ENCODE data around the gene TMEM82. TPM values are rescaled to one million over a fixed set of nuclear protein-coding genes. Genes with fewer than 3 reads are reported as not detected.

Gene TMEM82
- total RNA-seq, 1 donor from 2014 or later = not detected

DNA sequence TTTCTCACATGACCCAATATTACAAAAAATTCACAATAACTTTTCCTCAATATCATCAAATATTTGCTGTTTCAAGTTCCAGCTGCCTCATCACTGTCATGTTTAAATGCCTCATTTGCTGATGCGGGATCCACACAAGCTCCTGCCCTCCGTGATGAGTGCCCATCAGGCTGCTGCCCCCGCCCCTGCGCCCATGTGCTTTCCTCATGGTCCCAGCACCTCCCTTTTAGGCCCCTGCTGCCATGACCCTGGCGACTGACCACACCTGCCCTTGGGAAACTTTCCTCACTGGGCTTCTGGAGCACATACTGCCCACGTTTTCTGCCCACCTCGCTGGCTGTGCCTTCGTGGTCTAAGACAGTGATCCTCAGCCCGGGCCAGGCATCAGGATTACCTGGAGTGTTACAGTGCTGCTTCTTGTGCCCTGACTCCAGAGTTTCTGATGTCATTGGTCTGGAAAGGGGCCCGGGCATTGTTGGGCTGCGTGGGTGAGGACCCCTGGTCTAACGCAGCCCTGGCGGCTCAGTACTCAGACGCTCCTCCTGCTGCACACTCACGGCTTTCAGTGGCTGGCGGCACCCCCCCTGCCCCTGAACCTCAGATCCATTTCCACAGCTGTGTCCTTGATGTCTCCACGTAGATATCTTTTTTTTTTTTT is 37.6 kb upstream of the TMEM82 start:
- H3K27me3 ChIP-seq (ENCODE audit: control insufficient read depth in 3 of 3, insufficient read depth in 3 of 3, low read length in 3 of 3) = no peaks in the 10 kb centered on the region
- no peaks in the 10 kb centered on the region for H3K9me3 ChIP-seq (ENCODE audit: control insufficient read depth in 3 of 3, low read length in 3 of 3)
- peak overlapping the region in 1 of 3 donors; percentile 28 for H3K9ac ChIP-seq (ENCODE audit: low read depth in 1 of 3, low read length in 3 of 3)
- no peak overlapping the region for H3K4me3 ChIP-seq (ENCODE audit: low read length in 3 of 3)
- peaks cover 56 to 83% (median 64%) of the 10 kb centered on the region in 3 donors for H3K4me1 ChIP-seq (ENCODE audit: control insufficient read depth in 3 of 3, insufficient read depth in 3 of 3, low read length in 3 of 3)
- peaks cover 0 to 6% (median 4%) of the 10 kb centered on the region in 3 donors for H3K36me3 ChIP-seq (ENCODE audit: control insufficient read depth in 3 of 3, insufficient read depth in 3 of 3, low read length in 3 of 3)
- peak overlapping the region; percentile 89 for H3K27ac ChIP-seq (ENCODE audit: low read depth, low read length)

DNA sequence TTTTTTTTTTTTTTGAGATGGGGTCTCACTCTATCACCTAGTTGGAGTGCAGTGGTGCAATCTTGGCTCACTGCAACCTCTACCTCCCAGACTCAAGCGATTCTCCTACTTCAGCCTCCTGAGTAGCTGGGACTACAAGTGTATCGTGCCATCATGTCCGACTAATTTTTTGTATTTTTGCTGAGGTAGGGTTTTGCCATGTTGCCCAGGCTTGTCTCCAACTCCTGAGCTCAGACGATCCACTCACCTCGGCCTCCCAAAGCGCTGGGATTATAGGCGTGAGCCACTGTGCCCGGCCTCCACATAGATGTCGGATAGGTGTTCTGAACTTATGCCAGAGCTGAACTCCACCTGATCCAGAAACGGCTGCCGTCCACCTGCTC is 37.1 kb upstream of the TMEM82 start:
- H3K27ac ChIP-seq (ENCODE audit: low read depth, low read length) = peak overlapping the region; percentile 89
- H3K9ac ChIP-seq (ENCODE audit: low read depth in 1 of 3, low read length in 3 of 3) = peak overlapping the region in 1 of 3 donors; percentile 25
- peaks cover 52 to 79% (median 63%) of the 10 kb centered on the region in 3 donors for H3K4me1 ChIP-seq (ENCODE audit: control insufficient read depth in 3 of 3, insufficient read depth in 3 of 3, low read length in 3 of 3)

DNA sequence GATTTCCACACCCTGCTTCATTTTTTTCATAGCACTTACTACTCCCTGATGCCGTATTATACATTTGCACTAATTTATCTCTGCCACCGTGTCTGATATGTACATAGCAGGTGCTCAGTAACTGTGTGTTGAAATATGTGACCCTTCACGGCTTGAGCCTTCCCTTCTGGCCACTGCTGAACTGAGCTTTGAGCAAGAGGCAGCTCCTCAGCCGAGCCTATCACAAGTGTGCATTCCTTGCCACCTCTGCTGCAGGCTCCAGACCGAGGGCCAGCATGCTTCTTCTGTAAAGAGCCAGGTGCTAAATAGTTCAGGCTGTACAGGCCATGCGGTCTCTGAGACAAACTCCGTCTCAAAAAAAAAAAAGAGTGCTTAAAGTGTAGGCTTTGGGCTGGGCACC is 35.5 kb upstream of the TMEM82 start:
- Histone ChIP-seq H3K36me3 (ENCODE audit: control insufficient read depth in 3 of 3, insufficient read depth in 3 of 3, low read length in 3 of 3) (peaks cover 0 to 6% (median 4%) of the 10 kb centered on the region in 3 donors), H3K27ac (ENCODE audit: low read depth, low read length) (peak overlapping the region; percentile 87)

More for the DNA sequence above, 37.1 kb upstream of the TMEM82 start:
- H3K4me3 ChIP-seq (ENCODE audit: low read length in 3 of 3) = no peak overlapping the region
- no peaks in the 10 kb centered on the region for H3K9me3 ChIP-seq (ENCODE audit: control insufficient read depth in 3 of 3, low read length in 3 of 3)
- H3K27me3 ChIP-seq (ENCODE audit: control insufficient read depth in 3 of 3, insufficient read depth in 3 of 3, low read length in 3 of 3) = no peaks in the 10 kb centered on the region
- peaks cover 0 to 6% (median 4%) of the 10 kb centered on the region in 3 donors for H3K36me3 ChIP-seq (ENCODE audit: control insufficient read depth in 3 of 3, insufficient read depth in 3 of 3, low read length in 3 of 3)

DNA sequence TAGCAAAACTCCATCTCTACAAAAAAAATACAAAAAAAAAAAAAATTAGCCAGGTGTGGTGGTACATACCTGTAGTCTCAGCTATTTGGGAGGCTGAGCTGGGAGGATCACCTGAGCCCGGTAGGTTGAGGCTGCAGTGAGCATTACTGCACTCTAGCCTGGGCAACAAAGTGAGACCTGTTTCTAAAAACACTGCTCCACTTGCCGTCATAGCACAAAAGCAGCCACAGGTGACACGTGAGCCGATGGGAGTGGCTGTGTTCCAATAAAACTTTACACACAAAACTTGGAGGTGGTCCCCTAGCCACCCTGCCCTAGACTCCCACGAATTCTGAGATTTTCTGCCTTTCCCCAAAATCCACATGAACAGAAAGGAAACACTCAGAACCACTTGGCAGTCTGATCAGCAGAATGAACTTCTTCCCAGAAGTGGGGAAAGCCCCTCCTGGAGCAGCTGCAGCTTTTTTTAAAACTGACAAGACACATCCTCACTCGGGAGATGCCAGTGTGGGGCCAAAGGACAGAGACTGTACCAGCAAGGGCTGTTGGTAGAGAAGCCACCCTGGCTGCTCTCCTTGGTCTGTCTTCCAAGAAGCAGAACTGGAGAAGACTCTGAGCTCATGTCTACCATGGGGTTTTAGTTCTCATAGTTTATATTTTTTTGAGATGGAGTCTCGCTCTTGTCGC is 34.9 kb upstream of the TMEM82 start:
- Histone ChIP-seq H3K4me1 (ENCODE audit: control insufficient read depth in 3 of 3, insufficient read depth in 3 of 3, low read length in 3 of 3) (peaks cover 56 to 76% (median 57%) of the 10 kb centered on the region in 3 donors), H3K36me3 (ENCODE audit: control insufficient read depth in 3 of 3, insufficient read depth in 3 of 3, low read length in 3 of 3) (peaks cover 0 to 6% (median 0%) of the 10 kb centered on the region in 3 donors), H3K4me3 (ENCODE audit: low read length in 3 of 3) (peak overlapping the region in 1 of 3 donors; percentile 20), H3K9me3 (ENCODE audit: control insufficient read depth in 3 of 3, low read length in 3 of 3) (no peaks in the 10 kb centered on the region), H3K9ac (ENCODE audit: low read depth in 1 of 3, low read length in 3 of 3) (peak overlapping the region; percentile 41 to 75 (median 50)), H3K27me3 (ENCODE audit: control insufficient read depth in 3 of 3, insufficient read depth in 3 of 3, low read length in 3 of 3) (no peaks in the 10 kb centered on the region), H3K27ac (ENCODE audit: low read depth, low read length) (peak overlapping the region; percentile 87)

More for the DNA sequence above, 35.5 kb upstream of the TMEM82 start:
- Histone ChIP-seq H3K9me3 (ENCODE audit: control insufficient read depth in 3 of 3, low read length in 3 of 3) (no peaks in the 10 kb centered on the region), H3K4me3 (ENCODE audit: low read length in 3 of 3) (no peak overlapping the region), H3K9ac (ENCODE audit: low read depth in 1 of 3, low read length in 3 of 3) (peak overlapping the region in 1 of 3 donors; percentile 50), H3K27me3 (ENCODE audit: control insufficient read depth in 3 of 3, insufficient read depth in 3 of 3, low read length in 3 of 3) (no peaks in the 10 kb centered on the region), H3K4me1 (ENCODE audit: control insufficient read depth in 3 of 3, insufficient read depth in 3 of 3, low read length in 3 of 3) (peaks cover 53 to 78% (median 60%) of the 10 kb centered on the region in 3 donors)

DNA sequence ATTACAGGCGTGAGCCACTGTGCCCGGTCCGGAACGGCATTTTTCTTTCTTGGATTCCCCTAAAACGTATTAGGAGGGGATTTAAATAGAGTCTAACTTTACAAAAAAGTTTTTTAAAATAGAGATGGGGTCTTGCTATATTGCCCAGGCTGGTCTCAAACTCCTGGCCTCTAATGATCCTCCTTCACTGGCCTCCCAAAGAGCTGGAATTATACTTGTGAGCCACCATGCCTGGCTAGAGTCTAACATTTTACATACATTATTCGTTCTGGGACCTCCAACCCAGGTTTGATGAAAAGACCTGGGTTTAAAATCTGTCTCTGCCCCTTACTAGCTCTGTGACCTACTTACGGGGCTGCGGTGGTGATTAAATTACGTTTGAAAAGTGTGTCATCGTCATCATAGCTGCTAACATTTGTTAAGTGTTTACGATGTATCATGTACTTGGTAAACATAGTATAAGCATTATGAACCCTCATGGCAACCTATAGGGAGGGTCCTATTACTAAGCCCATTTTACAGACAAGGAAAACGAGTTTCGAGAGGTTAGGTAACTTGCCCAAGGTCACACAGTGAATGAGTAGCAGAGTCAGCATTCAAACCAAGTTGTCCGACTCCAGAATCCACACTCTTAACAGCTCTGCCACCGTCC is 33.7 kb upstream of the TMEM82 start:
- Histone ChIP-seq H3K27ac (ENCODE audit: low read depth, low read length) (peak overlapping the region; percentile 87), H3K4me1 (ENCODE audit: control insufficient read depth in 3 of 3, insufficient read depth in 3 of 3, low read length in 3 of 3) (peaks cover 48 to 74% (median 51%) of the 10 kb centered on the region in 3 donors), H3K9ac (ENCODE audit: low read depth in 1 of 3, low read length in 3 of 3) (peak overlapping the region in 1 of 3 donors; percentile 54), H3K27me3 (ENCODE audit: control insufficient read depth in 3 of 3, insufficient read depth in 3 of 3, low read length in 3 of 3) (no peaks in the 10 kb centered on the region), H3K36me3 (ENCODE audit: control insufficient read depth in 3 of 3, insufficient read depth in 3 of 3, low read length in 3 of 3) (peaks cover 0 to 6% (median 0%) of the 10 kb centered on the region in 3 donors), H3K4me3 (ENCODE audit: low read length in 3 of 3) (no peak overlapping the region), H3K9me3 (ENCODE audit: control insufficient read depth in 3 of 3, low read length in 3 of 3) (no peaks in the 10 kb centered on the region)

DNA sequence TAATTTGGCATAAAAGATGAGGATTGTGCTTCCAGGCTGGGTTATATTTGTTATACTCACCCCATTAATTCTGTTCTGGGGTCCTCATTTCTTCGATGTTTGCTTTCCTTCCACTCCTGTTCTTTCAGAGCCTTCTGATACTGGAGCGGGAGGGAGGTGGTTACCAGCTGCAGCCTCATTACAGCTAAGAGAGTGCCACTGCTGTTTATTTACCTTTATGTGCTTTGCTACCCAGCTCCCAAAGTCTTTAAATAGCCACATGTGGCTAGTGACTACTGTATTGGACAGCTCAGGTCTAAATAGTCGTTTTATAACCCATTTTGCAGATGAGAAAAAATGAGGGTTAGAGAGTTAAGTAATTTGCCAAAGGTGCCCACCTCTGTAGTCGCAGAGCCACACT is 33.1 kb upstream of the TMEM82 start:
- H3K27ac ChIP-seq (ENCODE audit: low read depth, low read length) = peak overlapping the region; percentile 87
- peak overlapping the region in 1 of 3 donors; percentile 54 for H3K9ac ChIP-seq (ENCODE audit: low read depth in 1 of 3, low read length in 3 of 3)
- peaks cover 0 to 6% (median 0%) of the 10 kb centered on the region in 3 donors for H3K36me3 ChIP-seq (ENCODE audit: control insufficient read depth in 3 of 3, insufficient read depth in 3 of 3, low read length in 3 of 3)
- H3K9me3 ChIP-seq (ENCODE audit: control insufficient read depth in 3 of 3, low read length in 3 of 3) = no peaks in the 10 kb centered on the region
- no peaks in the 10 kb centered on the region for H3K27me3 ChIP-seq (ENCODE audit: control insufficient read depth in 3 of 3, insufficient read depth in 3 of 3, low read length in 3 of 3)
- no peak overlapping the region for H3K4me3 ChIP-seq (ENCODE audit: low read length in 3 of 3)
- H3K4me1 ChIP-seq (ENCODE audit: control insufficient read depth in 3 of 3, insufficient read depth in 3 of 3, low read length in 3 of 3) = peaks cover 45 to 73% (median 52%) of the 10 kb centered on the region in 3 donors

DNA sequence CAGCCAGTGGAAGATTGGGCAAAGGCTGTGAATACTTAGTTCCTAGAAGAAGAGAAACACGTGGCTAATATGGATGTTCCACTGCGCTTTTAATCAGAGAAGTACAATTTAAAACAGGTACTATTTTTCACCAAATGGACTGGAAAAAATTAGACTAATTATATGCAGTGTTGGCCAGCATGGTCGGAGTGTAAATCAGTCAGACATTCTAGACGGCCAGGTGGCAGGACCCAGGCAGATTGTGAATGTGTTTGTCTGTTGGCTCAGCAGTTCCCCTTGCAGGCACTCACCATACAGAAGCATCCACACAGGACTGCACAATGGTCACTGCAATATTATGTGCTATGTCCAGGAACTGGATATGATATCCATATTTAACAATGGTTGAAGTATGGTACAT is 30.1 kb upstream of the TMEM82 start:
- Histone ChIP-seq H3K27ac (ENCODE audit: low read depth, low read length) (peak overlapping the region; percentile 65), H3K9ac (ENCODE audit: low read depth in 1 of 3, low read length in 3 of 3) (no peak overlapping the region), H3K4me3 (ENCODE audit: low read length in 3 of 3) (no peak overlapping the region), H3K27me3 (ENCODE audit: control insufficient read depth in 3 of 3, insufficient read depth in 3 of 3, low read length in 3 of 3) (no peaks in the 10 kb centered on the region), H3K36me3 (ENCODE audit: control insufficient read depth in 3 of 3, insufficient read depth in 3 of 3, low read length in 3 of 3) (peaks cover 9 to 11% (median 9%) of the 10 kb centered on the region in 3 donors), H3K9me3 (ENCODE audit: control insufficient read depth in 3 of 3, low read length in 3 of 3) (no peaks in the 10 kb centered on the region), H3K4me1 (ENCODE audit: control insufficient read depth in 3 of 3, insufficient read depth in 3 of 3, low read length in 3 of 3) (peaks cover 51 to 77% (median 57%) of the 10 kb centered on the region in 3 donors)

DNA sequence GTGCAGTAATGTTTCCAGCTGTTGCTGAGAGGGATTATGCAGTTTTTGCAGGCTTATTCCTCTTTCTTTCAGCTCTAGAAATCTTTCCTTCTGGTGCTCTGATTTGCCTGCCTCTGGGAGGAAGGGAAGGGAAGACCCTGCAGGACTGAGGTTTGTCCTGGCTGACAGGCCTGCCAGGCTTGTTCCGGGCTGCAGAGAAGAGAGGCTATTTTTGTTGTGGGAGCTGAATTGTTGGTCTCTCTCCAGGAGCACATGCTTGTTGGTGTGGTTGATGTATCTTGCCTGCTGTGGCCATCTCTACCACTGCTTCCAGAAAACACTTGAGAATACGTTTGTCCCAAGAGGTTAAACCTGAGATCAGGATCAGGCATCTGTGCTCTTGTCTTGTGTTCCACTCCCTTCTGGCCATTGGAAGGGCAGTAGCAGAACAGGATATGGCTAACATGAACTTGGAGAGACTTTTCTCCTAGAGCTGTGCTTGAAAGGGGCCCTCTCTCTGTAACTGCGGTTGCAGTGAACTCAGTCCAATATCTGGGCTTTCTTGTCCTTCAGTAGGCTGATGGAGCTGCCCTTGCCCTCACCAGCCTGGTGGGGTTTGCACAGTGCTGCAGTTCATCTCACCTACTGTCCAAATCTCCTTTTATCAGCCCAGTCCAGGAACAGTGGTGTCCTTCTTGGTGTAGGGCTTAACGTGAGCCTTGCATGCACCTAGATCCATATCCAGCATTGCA is 27.7 kb upstream of the TMEM82 start:
- H3K4me1 ChIP-seq (ENCODE audit: control insufficient read depth in 3 of 3, insufficient read depth in 3 of 3, low read length in 3 of 3) = peaks cover 56 to 74% (median 58%) of the 10 kb centered on the region in 3 donors
- peaks cover 21 to 29% (median 22%) of the 10 kb centered on the region in 3 donors for H3K36me3 ChIP-seq (ENCODE audit: control insufficient read depth in 3 of 3, insufficient read depth in 3 of 3, low read length in 3 of 3)
- peak overlapping the region; percentile 24 to 75 (median 58) for H3K9ac ChIP-seq (ENCODE audit: low read depth in 1 of 3, low read length in 3 of 3)
- peak overlapping the region; percentile 91 for H3K27ac ChIP-seq (ENCODE audit: low read depth, low read length)
- H3K9me3 ChIP-seq (ENCODE audit: control insufficient read depth in 3 of 3, low read length in 3 of 3) = no peaks in the 10 kb centered on the region
- H3K4me3 ChIP-seq (ENCODE audit: low read length in 3 of 3) = peak overlapping the region; percentile 9 to 48 (median 13)
- H3K27me3 ChIP-seq (ENCODE audit: control insufficient read depth in 3 of 3, insufficient read depth in 3 of 3, low read length in 3 of 3) = no peaks in the 10 kb centered on the region

DNA sequence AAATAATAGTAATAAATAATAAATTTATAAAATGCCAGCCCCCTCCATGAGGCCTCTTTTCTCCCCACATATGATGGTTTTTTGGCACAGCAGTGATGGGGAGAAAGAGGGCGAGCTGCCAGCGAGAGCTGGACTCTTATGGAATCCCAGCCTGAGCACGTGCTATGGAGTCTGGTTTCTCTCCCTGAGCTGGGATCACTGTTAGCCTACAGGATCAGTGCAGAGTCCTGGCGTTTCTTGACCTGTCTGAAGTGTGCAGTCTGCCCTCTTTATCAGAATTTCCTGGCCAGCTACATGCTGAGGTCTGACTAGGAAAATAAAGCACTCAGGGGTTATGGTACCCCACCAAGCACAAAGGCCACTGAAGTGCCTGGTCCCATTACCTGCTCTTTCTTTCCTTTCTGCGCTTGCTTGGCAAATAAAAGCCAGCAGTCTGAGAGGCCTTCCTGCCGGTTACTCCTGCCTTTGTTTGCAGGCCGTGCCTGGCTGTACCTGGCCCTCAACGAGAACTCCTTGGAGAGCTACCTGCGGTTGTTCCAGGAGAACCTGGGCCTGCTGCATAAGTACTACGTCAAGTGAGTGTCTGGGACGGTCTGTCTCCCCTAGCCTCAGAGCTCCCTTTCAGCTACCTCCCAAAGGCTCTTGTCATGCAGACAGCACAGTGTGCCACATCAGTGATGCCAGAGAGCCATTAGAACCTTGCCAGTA is 24.7 kb upstream of the TMEM82 start:
- Histone ChIP-seq H3K36me3 (ENCODE audit: control insufficient read depth in 3 of 3, insufficient read depth in 3 of 3, low read length in 3 of 3) (peaks cover 44 to 48% (median 45%) of the 10 kb centered on the region in 3 donors), H3K9me3 (ENCODE audit: control insufficient read depth in 3 of 3, low read length in 3 of 3) (no peaks in the 10 kb centered on the region), H3K4me1 (ENCODE audit: control insufficient read depth in 3 of 3, insufficient read depth in 3 of 3, low read length in 3 of 3) (peaks cover 52 to 83% (median 80%) of the 10 kb centered on the region in 3 donors), H3K27me3 (ENCODE audit: control insufficient read depth in 3 of 3, insufficient read depth in 3 of 3, low read length in 3 of 3) (no peaks in the 10 kb centered on the region), H3K27ac (ENCODE audit: low read depth, low read length) (peak overlapping the region; percentile 90), H3K4me3 (ENCODE audit: low read length in 3 of 3) (peak overlapping the region in 2 of 3 donors; percentile 43 to 58), H3K9ac (ENCODE audit: low read depth in 1 of 3, low read length in 3 of 3) (peak overlapping the region; percentile 57 to 87 (median 60))
